Endothelial cell (in vitro differentiated cells): ENCODE results near the gene GIMAP8. TPM values are rescaled to one million over a fixed set of nuclear protein-coding genes. Genes with fewer than 3 reads are reported as not detected.

Experiments used
- DNase-seq: peaks from one replicate; pipeline ENCODE4 v3.0.0; 2021; ENCODE audit warnings: low spot score
- H3K27ac Mint-ChIP-seq: one replicate; pipeline ENCODE4 v1.8.0; 2021; ENCODE audit warnings: mixed read lengths, inconsistent platforms; ENCODE audit not compliant: unreplicated experiment
- H3K27me3 Mint-ChIP-seq: one replicate; pipeline ENCODE4 v1.8.0; 2021; ENCODE audit warnings: mild to moderate bottlenecking, moderate library complexity, mixed read lengths, inconsistent platforms; ENCODE audit not compliant: unreplicated experiment
- H3K36me3 Mint-ChIP-seq: one replicate; pipeline ENCODE4 v1.8.0; 2021; ENCODE audit warnings: mild to moderate bottlenecking, low read depth, mixed read lengths, inconsistent platforms; ENCODE audit not compliant: unreplicated experiment
- H3K4me1 Mint-ChIP-seq: one replicate; pipeline ENCODE4 v1.8.0; 2021; ENCODE audit warnings: mild to moderate bottlenecking, mixed read lengths, inconsistent platforms; ENCODE audit not compliant: unreplicated experiment
- H3K4me3 Mint-ChIP-seq: one replicate; pipeline ENCODE4 v1.8.0; 2021; ENCODE audit warnings: mild to moderate bottlenecking, mixed read lengths, inconsistent platforms; ENCODE audit not compliant: unreplicated experiment
- H3K9me3 Mint-ChIP-seq: one replicate; pipeline ENCODE4 v1.8.0; 2021; ENCODE audit warnings: mixed read lengths, inconsistent platforms; ENCODE audit not compliant: unreplicated experiment
- total RNA-seq: library from RNA; stranded (reverse); fragmentation: NEBNext Ultra II Directional; extraction: Animal tissue kit (Norgen Biotek cat#: 25700); gene quantifications from one replicate; pipeline ENCODE4 v1.2.1, GENCODE V29; 2021; ENCODE audit not compliant: unreplicated experiment
- TF ChIP-seq, protein P1 (sequence below): fragments of 200-600 bp; sonication (generic); IDR thresholded peaks from one replicate; pipeline ENCODE4 v1.5.0; 2021; ENCODE audit warnings: antibody characterized with exemption; ENCODE audit not compliant: unreplicated experiment

Gene GIMAP8
- total RNA-seq, 1 donor from 2014 or later: 143 TPM

- no peak overlapping the region for H3K27ac Mint-ChIP-seq
- peaks cover 35% of the 10 kb centered on the region for H3K4me1 Mint-ChIP-seq
- peak overlapping the region; percentile 11 for H3K4me3 Mint-ChIP-seq
- peaks cover 19% of the 10 kb centered on the region for H3K27me3 Mint-ChIP-seq
- no peak for DNase-seq
- H3K36me3 Mint-ChIP-seq: peaks cover 29% of the 10 kb centered on the region
- TF ChIP-seq, protein P1, sequence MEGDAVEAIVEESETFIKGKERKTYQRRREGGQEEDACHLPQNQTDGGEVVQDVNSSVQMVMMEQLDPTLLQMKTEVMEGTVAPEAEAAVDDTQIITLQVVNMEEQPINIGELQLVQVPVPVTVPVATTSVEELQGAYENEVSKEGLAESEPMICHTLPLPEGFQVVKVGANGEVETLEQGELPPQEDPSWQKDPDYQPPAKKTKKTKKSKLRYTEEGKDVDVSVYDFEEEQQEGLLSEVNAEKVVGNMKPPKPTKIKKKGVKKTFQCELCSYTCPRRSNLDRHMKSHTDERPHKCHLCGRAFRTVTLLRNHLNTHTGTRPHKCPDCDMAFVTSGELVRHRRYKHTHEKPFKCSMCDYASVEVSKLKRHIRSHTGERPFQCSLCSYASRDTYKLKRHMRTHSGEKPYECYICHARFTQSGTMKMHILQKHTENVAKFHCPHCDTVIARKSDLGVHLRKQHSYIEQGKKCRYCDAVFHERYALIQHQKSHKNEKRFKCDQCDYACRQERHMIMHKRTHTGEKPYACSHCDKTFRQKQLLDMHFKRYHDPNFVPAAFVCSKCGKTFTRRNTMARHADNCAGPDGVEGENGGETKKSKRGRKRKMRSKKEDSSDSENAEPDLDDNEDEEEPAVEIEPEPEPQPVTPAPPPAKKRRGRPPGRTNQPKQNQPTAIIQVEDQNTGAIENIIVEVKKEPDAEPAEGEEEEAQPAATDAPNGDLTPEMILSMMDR: no peak
- H3K9me3 Mint-ChIP-seq: no peaks in the 10 kb centered on the region
These were observed 47.6 kb upstream of the GIMAP8 start for GRCh38 chr7:150402671-150403321.

GRCh38 chr7:150403376-150404171 lies 46.9 kb upstream of the GIMAP8 start:
- TF ChIP-seq, protein P1: no peak
- H3K4me1 Mint-ChIP-seq: peaks cover 35% of the 10 kb centered on the region
- peaks cover 27% of the 10 kb centered on the region for H3K36me3 Mint-ChIP-seq

GRCh38 chr7:150404172-150404804 lies 46.1 kb upstream of the GIMAP8 start:
- Mint-ChIP-seq H3K4me1 (peaks cover 35% of the 10 kb centered on the region), H3K36me3 (peaks cover 25% of the 10 kb centered on the region), H3K4me3 (peak overlapping the region; percentile 84), H3K9me3 (no peaks in the 10 kb centered on the region), H3K27me3 (peaks cover 21% of the 10 kb centered on the region), H3K27ac (peak overlapping the region; percentile 86)
- TF ChIP-seq, protein P1: no peak
- DNase-seq: no peak

More at GRCh38 chr7:150403376-150404171, 46.9 kb upstream of the GIMAP8 start:
- Mint-ChIP-seq H3K4me3 (peak overlapping the region; percentile 84), H3K9me3 (no peaks in the 10 kb centered on the region), H3K27ac (peak overlapping the region; percentile 61), H3K27me3 (peaks cover 21% of the 10 kb centered on the region)
- no peak for DNase-seq

DNA sequence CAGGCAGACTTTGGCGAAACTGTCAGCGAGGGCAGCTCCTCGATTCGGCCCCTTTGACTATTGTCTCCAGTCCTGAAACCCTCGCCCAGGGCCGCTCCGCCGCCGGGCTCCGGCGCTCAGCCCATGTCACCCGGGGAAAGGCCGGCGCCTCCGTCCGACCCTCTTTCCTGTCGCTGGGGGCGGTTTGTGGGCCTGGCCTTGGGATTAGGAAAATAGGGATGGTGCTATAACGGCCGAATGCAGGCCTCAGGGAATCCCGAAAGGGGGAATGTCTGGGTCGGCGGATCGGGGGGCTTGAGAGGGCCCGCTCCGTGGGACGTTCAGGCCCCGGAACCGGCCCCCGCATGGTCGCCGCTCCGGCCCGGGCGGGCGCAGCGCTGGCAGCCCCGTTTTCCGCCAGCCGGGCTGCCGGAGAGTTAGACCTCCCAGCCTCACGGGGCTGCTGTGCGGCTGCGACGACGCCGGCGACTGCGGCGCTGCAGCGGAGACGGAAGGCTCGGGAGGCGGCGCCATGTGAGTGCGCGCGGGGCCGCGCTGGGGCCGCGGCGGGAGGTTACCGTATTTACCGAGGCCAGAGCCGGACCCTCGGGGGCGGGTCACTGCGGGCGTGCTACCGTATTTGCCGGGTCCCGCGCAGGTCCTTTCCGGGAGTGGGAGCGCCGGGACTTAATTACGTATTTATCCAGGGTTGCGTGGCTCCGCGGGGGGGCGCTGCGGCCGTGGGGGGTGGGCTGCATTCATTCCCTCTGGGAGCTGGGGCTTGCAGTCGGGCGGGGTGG lies 45.4 kb upstream of the GIMAP8 start:
- Mint-ChIP-seq H3K4me1 (peaks cover 35% of the 10 kb centered on the region), H3K27ac (peak overlapping the region; percentile 86), H3K27me3 (peaks cover 24% of the 10 kb centered on the region), H3K9me3 (no peaks in the 10 kb centered on the region), H3K36me3 (peaks cover 25% of the 10 kb centered on the region), H3K4me3 (peak overlapping the region; percentile 95)
- DNase-seq: peak; percentile 89
- TF ChIP-seq, protein P1: peak; percentile 24
